ENCODE measurements around the gene SBF2.

The SBF2 gene

GRCh38 chr11:10201343-10201742 lies 92.7 kb downstream of the SBF2 start:
- Histone ChIP-seq H3K36me3 (ENCODE audit: insufficient read depth, low read length) (no peaks in the 10 kb centered on the region), H2AFZ (ENCODE audit: low read depth, low read length) (no peak overlapping the region), H3K9me3 (ENCODE audit: insufficient read depth, low read length, severe bottlenecking) (peaks cover 21% of the 10 kb centered on the region), H3K4me2 (ENCODE audit: insufficient read depth, low read length) (no peak overlapping the region), H3K4me3 (ENCODE audit: low read depth in 1 of 2, low read length in 2 of 2) (no peak overlapping the region), H3K9ac (ENCODE audit: low read depth, low read length) (no peak overlapping the region), H3K27me3 (ENCODE audit: insufficient read depth, low read length, poor library complexity) (no peaks in the 10 kb centered on the region), H3K27ac (ENCODE audit: low read length) (no peak overlapping the region), H4K20me1 (ENCODE audit: insufficient read depth, low read length) (no peaks in the 10 kb centered on the region), H3K4me1 (ENCODE audit: insufficient read depth, low read length) (no peaks in the 10 kb centered on the region), H3K79me2 (ENCODE audit: insufficient read depth, low read length) (peaks cover 11% of the 10 kb centered on the region)
- no peak for TF ChIP-seq EZH2 (IDR thresholded peaks at IDR 0.05; ENCODE audit: borderline replicate concordance, low read depth, low read length, severe bottlenecking)
- TF ChIP-seq, protein P1, sequence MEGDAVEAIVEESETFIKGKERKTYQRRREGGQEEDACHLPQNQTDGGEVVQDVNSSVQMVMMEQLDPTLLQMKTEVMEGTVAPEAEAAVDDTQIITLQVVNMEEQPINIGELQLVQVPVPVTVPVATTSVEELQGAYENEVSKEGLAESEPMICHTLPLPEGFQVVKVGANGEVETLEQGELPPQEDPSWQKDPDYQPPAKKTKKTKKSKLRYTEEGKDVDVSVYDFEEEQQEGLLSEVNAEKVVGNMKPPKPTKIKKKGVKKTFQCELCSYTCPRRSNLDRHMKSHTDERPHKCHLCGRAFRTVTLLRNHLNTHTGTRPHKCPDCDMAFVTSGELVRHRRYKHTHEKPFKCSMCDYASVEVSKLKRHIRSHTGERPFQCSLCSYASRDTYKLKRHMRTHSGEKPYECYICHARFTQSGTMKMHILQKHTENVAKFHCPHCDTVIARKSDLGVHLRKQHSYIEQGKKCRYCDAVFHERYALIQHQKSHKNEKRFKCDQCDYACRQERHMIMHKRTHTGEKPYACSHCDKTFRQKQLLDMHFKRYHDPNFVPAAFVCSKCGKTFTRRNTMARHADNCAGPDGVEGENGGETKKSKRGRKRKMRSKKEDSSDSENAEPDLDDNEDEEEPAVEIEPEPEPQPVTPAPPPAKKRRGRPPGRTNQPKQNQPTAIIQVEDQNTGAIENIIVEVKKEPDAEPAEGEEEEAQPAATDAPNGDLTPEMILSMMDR (IDR thresholded peaks at IDR 0.05; ENCODE audit: borderline replicate concordance, extremely low read depth, low read length, poor library complexity, severe bottlenecking): no peak
- ATAC-seq (ENCODE audit: insufficient read depth, low read depth) (no peak), DNase-seq (no peak)

DNA sequence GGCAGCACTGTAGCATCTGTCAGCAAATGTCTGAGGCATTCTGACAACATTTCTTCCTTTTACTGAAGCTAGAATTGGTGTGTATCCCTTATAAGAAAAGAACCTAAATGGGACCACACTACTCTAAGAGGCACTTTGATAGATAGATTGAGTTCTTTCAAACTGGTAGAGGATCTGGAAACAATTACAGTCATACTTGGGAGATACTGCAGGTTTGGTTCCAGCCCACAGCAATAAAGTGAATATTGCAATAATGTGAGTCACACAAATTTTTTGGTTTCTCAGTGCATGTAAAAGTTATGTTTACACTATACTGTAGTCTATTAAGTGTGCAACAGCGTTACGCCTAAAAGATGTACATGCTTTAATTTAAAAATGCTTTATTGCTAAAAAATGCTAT lies 96.9 kb downstream of the SBF2 start:
- Histone ChIP-seq H3K4me2 (ENCODE audit: insufficient read depth, low read length) (no peak overlapping the region), H3K27ac (ENCODE audit: low read length) (no peak overlapping the region), H3K4me1 (ENCODE audit: insufficient read depth, low read length) (no peaks in the 10 kb centered on the region), H2AFZ (ENCODE audit: low read depth, low read length) (no peak overlapping the region), H3K27me3 (ENCODE audit: insufficient read depth, low read length, poor library complexity) (no peaks in the 10 kb centered on the region), H3K9me3 (ENCODE audit: insufficient read depth, low read length, severe bottlenecking) (no peaks in the 10 kb centered on the region), H3K4me3 (ENCODE audit: low read depth in 1 of 2, low read length in 2 of 2) (no peak overlapping the region), H3K36me3 (ENCODE audit: insufficient read depth, low read length) (no peaks in the 10 kb centered on the region), H3K9ac (ENCODE audit: low read depth, low read length) (no peak overlapping the region), H3K79me2 (ENCODE audit: insufficient read depth, low read length) (0 out of 2 replicates have a peak, but pooled peaks cover 4% of the 10 kb centered on the region), H4K20me1 (ENCODE audit: insufficient read depth, low read length) (no peaks in the 10 kb centered on the region)
- no peak for TF ChIP-seq EZH2 (IDR thresholded peaks at IDR 0.05; ENCODE audit: borderline replicate concordance, low read depth, low read length, severe bottlenecking)
- TF ChIP-seq, protein P1 (IDR thresholded peaks at IDR 0.05; ENCODE audit: borderline replicate concordance, extremely low read depth, low read length, poor library complexity, severe bottlenecking): no peak
- DNase-seq (no peak), ATAC-seq (ENCODE audit: insufficient read depth, low read depth) (no peak)

DNA sequence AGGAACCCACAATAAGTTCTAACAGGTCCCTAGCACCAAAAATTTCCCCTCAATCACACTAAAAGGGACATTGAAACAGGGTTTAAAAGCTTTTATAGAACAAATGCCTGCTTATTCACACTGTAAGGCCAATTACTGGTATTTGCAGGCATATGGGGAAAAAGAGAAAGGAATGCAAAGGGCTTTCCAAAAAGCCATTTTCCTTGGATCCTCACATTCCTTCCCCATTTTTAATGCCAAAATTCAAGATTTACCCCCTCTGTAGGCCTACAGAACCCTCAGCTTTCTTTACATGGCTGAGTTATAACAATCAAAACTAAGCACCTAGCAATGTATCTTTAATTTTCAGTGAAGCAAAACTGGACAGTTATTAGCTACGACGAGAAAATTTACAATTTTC lies 102.0 kb downstream of the SBF2 start:
- ATAC-seq (ENCODE audit: insufficient read depth, low read depth) (no peak), DNase-seq (no peak)
- Histone ChIP-seq H3K4me3 (ENCODE audit: low read depth in 1 of 2, low read length in 2 of 2) (no peak overlapping the region), H3K9ac (ENCODE audit: low read depth, low read length) (no peak overlapping the region), H3K79me2 (ENCODE audit: insufficient read depth, low read length) (no peaks in the 10 kb centered on the region), H3K9me3 (ENCODE audit: insufficient read depth, low read length, severe bottlenecking) (no peaks in the 10 kb centered on the region), H3K4me1 (ENCODE audit: insufficient read depth, low read length) (no peaks in the 10 kb centered on the region), H3K27me3 (ENCODE audit: insufficient read depth, low read length, poor library complexity) (no peaks in the 10 kb centered on the region), H3K4me2 (ENCODE audit: insufficient read depth, low read length) (no peak overlapping the region), H3K36me3 (ENCODE audit: insufficient read depth, low read length) (0 out of 2 replicates have a peak, but pooled peaks cover 3% of the 10 kb centered on the region), H4K20me1 (ENCODE audit: insufficient read depth, low read length) (no peaks in the 10 kb centered on the region), H2AFZ (ENCODE audit: low read depth, low read length) (no peak overlapping the region), H3K27ac (ENCODE audit: low read length) (no peak overlapping the region)
- no peak for TF ChIP-seq EZH2 (IDR thresholded peaks at IDR 0.05; ENCODE audit: borderline replicate concordance, low read depth, low read length, severe bottlenecking)
- TF ChIP-seq, protein P1 (IDR thresholded peaks at IDR 0.05; ENCODE audit: borderline replicate concordance, extremely low read depth, low read length, poor library complexity, severe bottlenecking): no peak

GRCh38 chr11:10181811-10182210 lies 112.2 kb downstream of the SBF2 start:
- Histone ChIP-seq H3K4me2 (ENCODE audit: insufficient read depth, low read length) (no peak overlapping the region), H3K9me3 (ENCODE audit: insufficient read depth, low read length, severe bottlenecking) (no peaks in the 10 kb centered on the region), H3K4me3 (ENCODE audit: low read depth in 1 of 2, low read length in 2 of 2) (no peak overlapping the region), H3K27me3 (ENCODE audit: insufficient read depth, low read length, poor library complexity) (no peaks in the 10 kb centered on the region), H3K4me1 (ENCODE audit: insufficient read depth, low read length) (no peaks in the 10 kb centered on the region), H3K27ac (ENCODE audit: low read length) (no peak overlapping the region), H4K20me1 (ENCODE audit: insufficient read depth, low read length) (no peaks in the 10 kb centered on the region), H3K36me3 (ENCODE audit: insufficient read depth, low read length) (no peaks in the 10 kb centered on the region), H3K9ac (ENCODE audit: low read depth, low read length) (no peak overlapping the region), H2AFZ (ENCODE audit: low read depth, low read length) (no peak overlapping the region), H3K79me2 (ENCODE audit: insufficient read depth, low read length) (no peaks in the 10 kb centered on the region)
- TF ChIP-seq EZH2 (IDR thresholded peaks at IDR 0.05; ENCODE audit: borderline replicate concordance, low read depth, low read length, severe bottlenecking): no peak
- TF ChIP-seq, protein P1 (IDR thresholded peaks at IDR 0.05; ENCODE audit: borderline replicate concordance, extremely low read depth, low read length, poor library complexity, severe bottlenecking): no peak
- ATAC-seq (ENCODE audit: insufficient read depth, low read depth): no peak
- no peak for DNase-seq
